Measurements from ENCODE around the gene SAAL1.

SAAL1 gene

GRCh38 chr11:18137186-18137800 is 31.4 kb upstream of the SAAL1 start (continued):
- TF ChIP-seq ZBTB49 (tag by site-specific recombination; IDR thresholded peaks at IDR 0.05; ENCODE audit: low read depth) (no peak), ZSCAN30 (tag by site-specific recombination; IDR thresholded peaks at IDR 0.05) (no peak), PRDM6 (tag by site-specific recombination; IDR thresholded peaks at IDR 0.05) (no peak)

GRCh38 chr11:18135308-18135707 is 29.4 kb upstream of the SAAL1 start:
- ChIA-PET POLR2A (no interaction called here), CTCF (interaction anchor here (0.9 kb wide), 1 partner anchor 20 kb away, joined by 5 read pairs; no protein-coding TSS in a partner anchor)
- no peaks in the 10 kb centered on the region for H3K4me1 ChIP-seq (ENCODE audit: control insufficient read depth, insufficient read depth, low read length)
- TF ChIP-seq ZNF362 (tag by site-specific recombination; IDR thresholded peaks at IDR 0.05) (no peak), ZNF302 (tag by site-specific recombination; IDR thresholded peaks at IDR 0.05; ENCODE audit: low read depth) (no peak), ZNF23 (tag by site-specific recombination; IDR thresholded peaks at IDR 0.05; ENCODE audit: borderline replicate concordance) (no peak), ZNF449 (tag by site-specific recombination; IDR thresholded peaks at IDR 0.05) (no peak), WT1 (tag by site-specific recombination; IDR thresholded peaks at IDR 0.05) (no peak), ZBTB49 (tag by site-specific recombination; IDR thresholded peaks at IDR 0.05; ENCODE audit: low read depth) (no peak), ZBTB26 (tag by site-specific recombination; optimal IDR thresholded peaks at IDR 0.05) (no peak), ZNF114 (tag by site-specific recombination; IDR thresholded peaks at IDR 0.05) (no peak), ZNF626 (tag by site-specific recombination; IDR thresholded peaks at IDR 0.05) (no peak)
- no peak overlapping the region for H3K4me3 ChIP-seq (ENCODE audit: low read depth, low read length)
- no peak overlapping the region for H3K27ac ChIP-seq (ENCODE audit: extremely low read depth, low read depth, low read length)
- no peaks in the 10 kb centered on the region for H3K36me3 ChIP-seq (ENCODE audit: control insufficient read depth in 2 of 2, insufficient read depth in 1 of 2, low read length in 2 of 2)
- H3K9me3 ChIP-seq (ENCODE audit: control insufficient read depth, insufficient read depth, low read depth, low read length) = no peaks in the 10 kb centered on the region
